Activated CD8-positive, alpha-beta T cell treated with anti-CD3 and anti-CD28 coated beads for 36 hours (primary cell): Measurements from ENCODE around the gene RNF151. TPM values are rescaled to one million over a fixed set of nuclear protein-coding genes. Genes with fewer than 3 reads are reported as not detected.

Experiments
- ATAC-seq: fragments of 200-7000 bp; cut with Tn5 transposase; one replicate; pipeline ENCODE4 v1.10.0; 2021; ENCODE audit warnings: mild to moderate bottlenecking, moderate library complexity
- CTCF ChIA-PET: fragments of 350-600 bp; sonication (Branson Sonifier 250); formaldehyde crosslinking; loops from one replicate; lab custom pipeline; 2021; ENCODE audit warnings: antibody characterized with exemption; lab: Charles Lee
- POLR2A ChIA-PET: fragments of 350-600 bp; sonication (Branson Sonifier 250); formaldehyde crosslinking; loops from one replicate; lab custom pipeline; 2021; ENCODE audit warnings: antibody characterized with exemption; lab: Charles Lee
- DNase-seq: peaks from one replicate; pipeline ENCODE4 v3.0.0-alpha.2; 2020
- H3K27ac Mint-ChIP-seq: one replicate; pipeline ENCODE4 v1.8.0; 2021; ENCODE audit warnings: mild to moderate bottlenecking, mixed read lengths
- H3K27me3 Mint-ChIP-seq: one replicate; pipeline ENCODE4 v1.8.0; 2021; ENCODE audit warnings: mixed read lengths
- H3K36me3 Mint-ChIP-seq: one replicate; pipeline ENCODE4 v1.8.0; 2021; ENCODE audit warnings: low read depth, mixed read lengths
- H3K4me1 Mint-ChIP-seq: one replicate; pipeline ENCODE4 v1.8.0; 2021; ENCODE audit warnings: low read depth, mixed read lengths
- H3K4me3 Mint-ChIP-seq: one replicate; pipeline ENCODE4 v1.8.0; 2021; ENCODE audit warnings: mild to moderate bottlenecking, moderate library complexity, mixed read lengths
- H3K9me3 Mint-ChIP-seq: one replicate; pipeline ENCODE4 v1.8.0; 2021; ENCODE audit warnings: mixed read lengths
- CTCF ChIP-seq: fragments of 200-600 bp; IDR thresholded peaks from one replicate; pipeline ENCODE4 v1.8.0; 2022; ENCODE audit warnings: antibody characterized with exemption, mild to moderate bottlenecking
- intact Hi-C: fragments of 100-400 bp; cut with micrococcal nuclease; formaldehyde crosslinking; loops from one replicate; pipeline ENCODE4 v1.10.0; 2022
- total RNA-seq, 2 experiments: library from RNA; stranded (reverse); gene quantifications; one replicate each; pipeline ENCODE4 v1.2.3, GENCODE V29; 2021

The RNF151 gene
- total RNA-seq, 2 experiments from 2014 or later = not detected

GRCh38 chr16:1923299-1924034 is 43.2 kb upstream of the RNF151 start:
- H3K27ac Mint-ChIP-seq = no peak overlapping the region
- DNase-seq = peak; percentile 43
- TF ChIP-seq CTCF = peak; percentile 49
- no peaks in the 10 kb centered on the region for H3K4me1 Mint-ChIP-seq
- ChIA-PET POLR2A (no interaction called here), CTCF (interaction anchor here (0.6 to 1.4 kb wide), 5 partner anchors 44 to 110 kb away, joined by 3 to 6 read pairs (median 3); no protein-coding TSS in a partner anchor)
- intact Hi-C loops = no loop called here
- peaks cover 31% of the 10 kb centered on the region for H3K27me3 Mint-ChIP-seq
- H3K9me3 Mint-ChIP-seq = no peaks in the 10 kb centered on the region
- no peaks in the 10 kb centered on the region for H3K36me3 Mint-ChIP-seq
- H3K4me3 Mint-ChIP-seq = no peak overlapping the region
- peak; percentile 43 for ATAC-seq

GRCh38 chr16:1924095-1924494 is 42.6 kb upstream of the RNF151 start:
- no peak for TF ChIP-seq CTCF
- POLR2A ChIA-PET = no interaction called here
- ATAC-seq (no peak), DNase-seq (no peak)
- CTCF ChIA-PET = interaction anchor here (0.8 to 1.4 kb wide), 4 partner anchors 45 to 60 kb away, joined by 3 to 6 read pairs (median 3); no protein-coding TSS in a partner anchor
- Mint-ChIP-seq H3K4me3 (no peak overlapping the region), H3K27ac (no peak overlapping the region), H3K36me3 (no peaks in the 10 kb centered on the region), H3K27me3 (peaks cover 26% of the 10 kb centered on the region), H3K9me3 (no peaks in the 10 kb centered on the region), H3K4me1 (peaks cover 1% of the 10 kb centered on the region)
- intact Hi-C loops = no loop called here

- Mint-ChIP-seq H3K9me3 (no peaks in the 10 kb centered on the region), H3K4me3 (no peak overlapping the region), H3K36me3 (no peaks in the 10 kb centered on the region), H3K4me1 (peaks cover 2% of the 10 kb centered on the region), H3K27ac (no peak overlapping the region), H3K27me3 (peaks cover 14% of the 10 kb centered on the region)
- CTCF ChIA-PET = no interaction called here
- ATAC-seq = no peak
- no peak for TF ChIP-seq CTCF
- intact Hi-C loops = no loop called here
- no peak for DNase-seq
- POLR2A ChIA-PET = no interaction called here
Measured at GRCh38 chr16:1926271-1926670, 40.4 kb upstream of the RNF151 start.

- no peaks in the 10 kb centered on the region for H3K36me3 Mint-ChIP-seq
- intact Hi-C loops = no loop called here
- CTCF ChIA-PET = interaction anchor here (0.6 to 3.8 kb wide), 22 partner anchors 9 to 457 kb away, joined by 3 to 29 read pairs (median 4); partner anchors contain the start of genes FAHD1, HAGH, NUBP2 and SPSB3
- peaks cover 2% of the 10 kb centered on the region for H3K4me1 Mint-ChIP-seq
- POLR2A ChIA-PET = interaction anchor here (1.0 kb wide), 1 partner anchor 226 kb away, joined by 3 read pairs; the partner anchor contains the start of gene TRAF7
- H3K4me3 Mint-ChIP-seq = peak overlapping the region; percentile 67
- ATAC-seq (peak; percentile 17), DNase-seq (peak; percentile 37)
- no peaks in the 10 kb centered on the region for H3K9me3 Mint-ChIP-seq
- H3K27me3 Mint-ChIP-seq = no peaks in the 10 kb centered on the region
- peak overlapping the region; percentile 50 for H3K27ac Mint-ChIP-seq
- TF ChIP-seq CTCF = no peak
Measured at GRCh38 chr16:1929105-1929504, 37.6 kb upstream of the RNF151 start.
